ENCODE data around the gene PSD2.

Gene PSD2

GRCh38 chr5:139854029-139854605, 58.5 kb downstream of the PSD2 start:
- no peak for DNase-seq (ENCODE audit: low read depth in 4 of 4, low spot score in 1 of 4)

GRCh38 chr5:139854953-139855352, 59.3 kb downstream of the PSD2 start:
- no peak for DNase-seq (ENCODE audit: low read depth in 4 of 4, low spot score in 1 of 4)

- DNase-seq (ENCODE audit: low read depth in 4 of 4, low spot score in 1 of 4): no peak
These were observed 59.8 kb downstream of the PSD2 start for GRCh38 chr5:139855451-139855850.

GRCh38 chr5:139855946-139856540, 60.4 kb downstream of the PSD2 start:
- DNase-seq (ENCODE audit: low read depth in 4 of 4, low spot score in 1 of 4): no peak

GRCh38 chr5:139856714-139857113, 61.1 kb downstream of the PSD2 start:
- DNase-seq (ENCODE audit: low read depth in 4 of 4, low spot score in 1 of 4): no peak

GRCh38 chr5:139859013-139859412, 63.4 kb downstream of the PSD2 start:
- no peak for DNase-seq (ENCODE audit: low read depth in 4 of 4, low spot score in 1 of 4)

- no peak for DNase-seq (ENCODE audit: low read depth in 4 of 4, low spot score in 1 of 4)
These were observed 65.6 kb downstream of the PSD2 start for GRCh38 chr5:139861021-139861888.

- no peak for DNase-seq (ENCODE audit: low read depth in 4 of 4, low spot score in 1 of 4)
These were observed 66.2 kb downstream of the PSD2 start for GRCh38 chr5:139861889-139862207.

GRCh38 chr5:139862313-139862712, 66.7 kb downstream of the PSD2 start:
- DNase-seq (ENCODE audit: low read depth in 4 of 4, low spot score in 1 of 4): no peak

GRCh38 chr5:139862803-139863202, 67.2 kb downstream of the PSD2 start:
- DNase-seq (ENCODE audit: low read depth in 4 of 4, low spot score in 1 of 4): no peak

GRCh38 chr5:139863361-139863760, 67.8 kb downstream of the PSD2 start:
- no peak for DNase-seq (ENCODE audit: low read depth in 4 of 4, low spot score in 1 of 4)

GRCh38 chr5:139863855-139864558, 68.4 kb downstream of the PSD2 start:
- DNase-seq (ENCODE audit: low read depth in 4 of 4, low spot score in 1 of 4): peak; percentile 15 to 43 (median 30)

GRCh38 chr5:139864716-139865483, 69.3 kb downstream of the PSD2 start:
- no peak for DNase-seq (ENCODE audit: low read depth in 4 of 4, low spot score in 1 of 4)

GRCh38 chr5:139867109-139867508, 71.5 kb downstream of the PSD2 start:
- no peak for DNase-seq (ENCODE audit: low read depth in 4 of 4, low spot score in 1 of 4)

GRCh38 chr5:139867581-139867980, 72.0 kb downstream of the PSD2 start:
- DNase-seq (ENCODE audit: low read depth in 4 of 4, low spot score in 1 of 4): no peak

- DNase-seq (ENCODE audit: low read depth in 4 of 4, low spot score in 1 of 4): no peak
These were observed 73.6 kb downstream of the PSD2 start for GRCh38 chr5:139869042-139869790.

GRCh38 chr5:139870677-139871076, 75.1 kb downstream of the PSD2 start:
- DNase-seq (ENCODE audit: low read depth in 4 of 4, low spot score in 1 of 4): no peak

GRCh38 chr5:139871614-139872013, 76.0 kb downstream of the PSD2 start:
- no peak for DNase-seq (ENCODE audit: low read depth in 4 of 4, low spot score in 1 of 4)

GRCh38 chr5:139872052-139872766, 76.6 kb downstream of the PSD2 start:
- no peak for DNase-seq (ENCODE audit: low read depth in 4 of 4, low spot score in 1 of 4)

All from stimulated activated CD4-positive, alpha-beta T cell treated with anti-CD3 and anti-CD28 coated beads, Interleukin-1b, Interleukin-23, amount 100 ng/mL, for 24 hours (primary cell).